Vagina (tissue), 2 donors: ENCODE measurements around the gene DNPEP.

Experiments used
- CTCF ChIP-seq, 3 experiments: fragments of 450-650 bp in 2 of 3; fragments of 200-600 bp in 1 of 3; sonication (generic) in 1 of 3; IDR thresholded peaks; one replicate each; pipeline ENCODE4 v1.5.1; 2017 to 2019; ENCODE audit warnings: antibody characterized with exemption in 3 of 3, mild to moderate bottlenecking in 2 of 3, moderate library complexity in 2 of 3
- POLR2AphosphoS5 ChIP-seq, 2 donors: sonication (generic); formaldehyde crosslinking; IDR thresholded peaks; one replicate each; pipeline ENCODE4 v1.9.0; 2017; ENCODE audit warnings: antibody characterized with exemption in 2 of 2, mild to moderate bottlenecking in 2 of 2, low read depth in 1 of 2; ENCODE audit not compliant: insufficient read depth in 1 of 2

- peak in 1 of 3 experiments; percentile 7 for TF ChIP-seq CTCF (IDR thresholded peaks at IDR 0.05)
- no peak for TF ChIP-seq POLR2AphosphoS5 (IDR thresholded peaks at IDR 0.05; ENCODE audit: insufficient read depth in 1 of 2, low read depth in 1 of 2)
These were observed 46.2 kb upstream of the DNPEP start for GRCh38 chr2:219433666-219434467.
